HepG2 (cell line): Measurements from ENCODE around the gene SGTB. TPM values are rescaled to one million over a fixed set of nuclear protein-coding genes. Genes with fewer than 3 reads are reported as not detected.
A peak's percentile ranks its signal among the peaks of the same experiment; 100 is the strongest.

Source experiments
- ATAC-seq: fragments of 200-7000 bp; cut with Tn5 transposase; 3 replicates; pipeline ENCODE4 v1.9.1; 2020; ENCODE audit warnings: mild to moderate bottlenecking, moderate library complexity
- BruUV-seq: library from RNA; stranded (reverse); fragments of 400-500 nt; replicated peaks from 2 replicates; lab custom pipeline; 2021; lab: Mats Ljungman, UMichigan
- CTCF ChIA-PET: fragments of 300-600 bp; formaldehyde crosslinking; extraction: SDS; loops from one replicate; lab custom pipeline; 2021; ENCODE audit warnings: low total read pairs, inconsistent platforms, low intra/inter-chr PET ratio; lab: Yijun Ruan, JAX
- POLR2A ChIA-PET: fragments of 350-600 bp; sonication (Branson Sonifier 250); formaldehyde crosslinking; loops from one replicate; lab custom pipeline; 2020; ENCODE audit warnings: antibody characterized with exemption, inconsistent platforms; lab: Yijun Ruan, JAX
- DNase-seq: peaks from one replicate; pipeline ENCODE4 v3.0.0-alpha.2; 2015; ENCODE audit warnings: low spot score
- FAIRE-seq: peaks from 3 replicates; lab custom pipeline; 2011; peaks lifted over from hg19 to GRCh38; lab: Jason Lieb, UNC
- H2AFZ ChIP-seq: one replicate; pipeline ENCODE4 v1.6.1; 2011; ENCODE audit warnings: low read length, inconsistent platforms
- H3K27ac ChIP-seq: fragments of 300-600 bp; 3 replicates; pipeline ENCODE4 v1.8.0; 2011; ENCODE audit warnings: mixed run types, mild to moderate bottlenecking, mixed read lengths, low read length, inconsistent platforms; ENCODE audit not compliant: insufficient read depth; ENCODE audit errors: extremely low read length
- H3K27me3 ChIP-seq, 2 experiments: fragments of 200-600 bp in 1 of 2; 2 replicates in 1 of 2; 3 replicates in 1 of 2; pipeline versions ENCODE4 v1.6.0 to v1.8.0; 2011; ENCODE audit warnings: low read length in 2 of 2, mild to moderate bottlenecking in 2 of 2, moderate library complexity in 2 of 2, inconsistent platforms in 1 of 2; ENCODE audit not compliant: insufficient read depth in 2 of 2, control insufficient read depth in 1 of 2
- H3K36me3 ChIP-seq, 2 experiments: fragments of 200-600 bp in 1 of 2; replicated peaks in 1 of 2; 2 replicates in 1 of 2; 3 replicates in 1 of 2; pipeline versions ENCODE4 v1.5.1 to v1.8.0; 2011; ENCODE audit warnings: low read length in 2 of 2, inconsistent platforms in 1 of 2; ENCODE audit not compliant: insufficient read depth in 2 of 2, control insufficient read depth in 1 of 2
- H3K4me1 ChIP-seq: 2 replicates; pipeline ENCODE4 v1.5.1; 2012; ENCODE audit warnings: low read length, inconsistent platforms; ENCODE audit not compliant: insufficient read depth
- H3K4me2 ChIP-seq: 2 replicates; pipeline ENCODE4 v1.6.0; 2011; ENCODE audit warnings: low read depth, low read length, inconsistent platforms
- H3K4me3 ChIP-seq, 3 experiments: fragments of 200-600 bp in 1 of 3; sonication (generic), shearing (Covaris generic) in 1 of 3; replicated peaks in 1 of 3; 2 replicates each; pipeline ENCODE4 v1.5.1; 2011 to 2016; ENCODE audit warnings: low read length in 3 of 3, inconsistent platforms in 2 of 3, low read depth in 2 of 3, mild to moderate bottlenecking in 2 of 3, control low read depth in 1 of 3, mixed read lengths in 1 of 3; ENCODE audit not compliant: insufficient read depth in 1 of 3
- H3K79me2 ChIP-seq: one replicate; pipeline ENCODE4 v1.6.1; 2011; ENCODE audit warnings: low read length, inconsistent platforms; ENCODE audit not compliant: insufficient read depth
- H3K9ac ChIP-seq: 2 replicates; pipeline ENCODE4 v1.6.0; 2011; ENCODE audit warnings: mild to moderate bottlenecking, low read depth, low read length, inconsistent platforms; ENCODE audit not compliant: insufficient read depth
- H3K9me3 ChIP-seq: 2 replicates; pipeline ENCODE4 v1.5.1; 2012; ENCODE audit warnings: mild to moderate bottlenecking, low read length
- H4K20me1 ChIP-seq: 2 replicates; pipeline ENCODE4 v1.6.0; 2011; ENCODE audit warnings: inconsistent platforms, mild to moderate bottlenecking, low read length, moderate library complexity; ENCODE audit not compliant: insufficient read depth
- ARNTL ChIP-seq: sonication (generic); formaldehyde crosslinking; IDR thresholded peaks from 2 replicates; pipeline ENCODE4 v1.4.0; 2020; ENCODE audit warnings: mild to moderate bottlenecking, missing genetic modification reagents
- ETS1 ChIP-seq: sonication (generic); formaldehyde crosslinking; IDR thresholded peaks from 2 replicates; pipeline ENCODE4 v1.4.0; 2020; ENCODE audit warnings: missing genetic modification reagents
- FOXA3 ChIP-seq: IDR thresholded peaks from 2 replicates; pipeline ENCODE4 v1.6.1; 2016; ENCODE audit warnings: missing genetic modification reagents, missing compliant biosample characterization
- HNF4A ChIP-seq: sonication (generic); formaldehyde crosslinking; IDR thresholded peaks from 2 replicates; pipeline ENCODE4 v1.4.0; 2020; ENCODE audit warnings: missing genetic modification reagents
- ISL2 ChIP-seq: sonication (generic); formaldehyde crosslinking; IDR thresholded peaks from 2 replicates; pipeline ENCODE4 v1.5.0; 2020; ENCODE audit warnings: missing genetic modification reagents
- MED1 ChIP-seq: sonication (generic); formaldehyde crosslinking; IDR thresholded peaks from 2 replicates; pipeline ENCODE4 v1.4.0; 2020; ENCODE audit warnings: missing genetic modification reagents
- PHF20 ChIP-seq: sonication (generic); formaldehyde crosslinking; IDR thresholded peaks from 2 replicates; pipeline ENCODE4 v1.5.0; 2020; ENCODE audit warnings: mild to moderate bottlenecking, missing genetic modification reagents
- RFXAP ChIP-seq: sonication (generic); formaldehyde crosslinking; IDR thresholded peaks from 2 replicates; pipeline ENCODE4 v1.4.0; 2020; ENCODE audit warnings: missing genetic modification reagents, borderline replicate concordance
- TEF ChIP-seq: sonication (generic); formaldehyde crosslinking; IDR thresholded peaks from 2 replicates; pipeline ENCODE4 v1.5.0; 2020; ENCODE audit warnings: missing genetic modification reagents
- ZBTB7A ChIP-seq: sonication (generic); formaldehyde crosslinking; IDR thresholded peaks from 2 replicates; pipeline ENCODE4 v1.8.0; 2022; ENCODE audit warnings: mild to moderate bottlenecking, missing genetic modification reagents
- ZNF317 ChIP-seq: sonication (generic); formaldehyde crosslinking; IDR thresholded peaks from 2 replicates; pipeline ENCODE4 v1.5.0; 2020; ENCODE audit warnings: mild to moderate bottlenecking, missing genetic modification reagents
- in situ Hi-C: cut with HindIII; loops from 2 replicates; pipeline ENCODE4 v1.10.0; 2017; ENCODE audit warnings: low pct_unique_long_range_greater_than_20kb; ENCODE audit not compliant: extremely low pct_ligation_motif_present
- intact Hi-C: fragments of 100-400 bp; cut with micrococcal nuclease; formaldehyde crosslinking; loops from one replicate; pipeline ENCODE4 v1.10.0; 2022; ENCODE audit not compliant: unreplicated experiment
- polyA plus RNA-seq, 8 experiments: library from polyadenylated mRNA; depleted of rRNA in 3 of 8; stranded (reverse) in 7 of 8; unstranded in 1 of 8; fragments of >200 nt; fragmentation: Illumina TruSeq in 4 of 8; extraction: Trizol in 4 of 8; gene quantifications; 2 replicates each; pipeline versions ENCODE4 v1.2.1 to v1.2.3, GENCODE V29; 2011 to 2016; ENCODE audit warnings: low read depth in 4 of 8, missing spikeins in 1 of 8, mixed read lengths in 1 of 8; ENCODE audit not compliant: insufficient read depth in 1 of 8
- total RNA-seq, 5 experiments: library from RNA; depleted of rRNA; stranded (reverse); fragments of >200 nt; fragmentation: Illumina TruSeq; extraction: Trizol; gene quantifications; 2 replicates each; pipeline ENCODE4 v1.2.3, GENCODE V29; 2016; ENCODE audit warnings: low read depth in 1 of 5
- TF ChIP-seq, protein P1 (sequence below): sonication (generic); formaldehyde crosslinking; IDR thresholded peaks from 2 replicates; pipeline ENCODE4 v1.9.0; 2021; ENCODE audit warnings: missing genetic modification reagents, mild to moderate bottlenecking, borderline replicate concordance
- TF ChIP-seq, protein P2 (sequence below): sonication (generic); formaldehyde crosslinking; IDR thresholded peaks from 2 replicates; pipeline ENCODE4 v1.4.0; 2020; ENCODE audit warnings: missing genetic modification reagents
- TF ChIP-seq, protein P3 (sequence below): sonication (generic); formaldehyde crosslinking; IDR thresholded peaks from 2 replicates; pipeline ENCODE4 v1.5.0; 2020; ENCODE audit warnings: mild to moderate bottlenecking, missing genetic modification reagents, borderline replicate concordance
- TF ChIP-seq, protein P4 (sequence below): sonication (generic); formaldehyde crosslinking; IDR thresholded peaks from 2 replicates; pipeline ENCODE4 v1.4.0; 2020; ENCODE audit warnings: low read depth, missing genetic modification reagents

Gene SGTB
- total and polyA plus RNA-seq, 2 of the 13 experiments (the other 11 are each of a cell fraction or from before 2014, with no cell fraction given): 5.2 to 11.2 TPM

DNA sequence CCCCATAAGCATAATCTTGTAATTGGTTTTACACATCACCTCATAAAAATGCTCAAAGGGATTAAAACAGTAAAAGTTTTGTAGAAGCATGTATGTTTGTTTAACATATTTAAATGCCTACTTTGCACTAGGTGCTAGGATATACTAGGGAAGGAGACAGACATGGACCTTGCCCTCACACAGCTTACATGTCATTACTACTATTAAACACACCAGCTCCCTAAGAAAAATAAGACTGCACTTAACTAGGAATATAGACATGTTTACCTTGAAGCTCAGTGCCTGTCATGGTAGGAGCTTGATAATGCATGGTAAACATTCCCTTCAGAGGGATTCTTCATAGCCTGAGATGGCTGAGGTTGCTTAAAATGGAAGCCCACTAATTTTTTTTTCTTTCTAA, 90.9 kb downstream of the SGTB start:
- Histone ChIP-seq H3K36me3 (peaks cover 3 to 9% of the 10 kb centered on the region in 2 experiments; a peak in 4 of 5 replicates), H3K9me3 (no peaks in the 10 kb centered on the region), H2AFZ (no peak overlapping the region), H3K27me3 (no peaks in the 10 kb centered on the region), H3K4me1 (peaks cover 30% of the 10 kb centered on the region), H4K20me1 (no peaks in the 10 kb centered on the region), H3K9ac (no peak overlapping the region), H3K4me3 (no peak overlapping the region), H3K79me2 (peaks cover 10% of the 10 kb centered on the region), H3K27ac (peak overlapping the region; percentile 31), H3K4me2 (no peak overlapping the region)
- POLR2A ChIA-PET: no interaction called here
- intact Hi-C loops (no loop called here), in situ Hi-C loops (no loop called here)
- FAIRE-seq (no peak), DNase-seq (peak; percentile 48), ATAC-seq (peak; percentile 81)
- no TSS peak for BruUV-seq
- CTCF ChIA-PET: no interaction called here
- TF ChIP-seq TEF (CRISPR knock-in tag) (no peak), HNF4A (peak; percentile 45), MED1 (CRISPR knock-in tag) (0 out of 2 replicates have a peak, but pooled peaks have one; percentile 22), ARNTL (CRISPR knock-in tag) (no peak), PHF20 (no peak), ZNF317 (CRISPR knock-in tag) (no peak), ETS1 (CRISPR knock-in tag) (no peak), ISL2 (0 out of 2 replicates have a peak, but pooled peaks have one; percentile 34), RFXAP (no peak), ZBTB7A (no peak), FOXA3 (0 out of 2 replicates have a peak, but pooled peaks have one; percentile 19)
- TF ChIP-seq, protein P1, sequence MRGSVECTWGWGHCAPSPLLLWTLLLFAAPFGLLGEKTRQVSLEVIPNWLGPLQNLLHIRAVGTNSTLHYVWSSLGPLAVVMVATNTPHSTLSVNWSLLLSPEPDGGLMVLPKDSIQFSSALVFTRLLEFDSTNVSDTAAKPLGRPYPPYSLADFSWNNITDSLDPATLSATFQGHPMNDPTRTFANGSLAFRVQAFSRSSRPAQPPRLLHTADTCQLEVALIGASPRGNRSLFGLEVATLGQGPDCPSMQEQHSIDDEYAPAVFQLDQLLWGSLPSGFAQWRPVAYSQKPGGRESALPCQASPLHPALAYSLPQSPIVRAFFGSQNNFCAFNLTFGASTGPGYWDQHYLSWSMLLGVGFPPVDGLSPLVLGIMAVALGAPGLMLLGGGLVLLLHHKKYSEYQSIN: no peak
- TF ChIP-seq, protein P2, sequence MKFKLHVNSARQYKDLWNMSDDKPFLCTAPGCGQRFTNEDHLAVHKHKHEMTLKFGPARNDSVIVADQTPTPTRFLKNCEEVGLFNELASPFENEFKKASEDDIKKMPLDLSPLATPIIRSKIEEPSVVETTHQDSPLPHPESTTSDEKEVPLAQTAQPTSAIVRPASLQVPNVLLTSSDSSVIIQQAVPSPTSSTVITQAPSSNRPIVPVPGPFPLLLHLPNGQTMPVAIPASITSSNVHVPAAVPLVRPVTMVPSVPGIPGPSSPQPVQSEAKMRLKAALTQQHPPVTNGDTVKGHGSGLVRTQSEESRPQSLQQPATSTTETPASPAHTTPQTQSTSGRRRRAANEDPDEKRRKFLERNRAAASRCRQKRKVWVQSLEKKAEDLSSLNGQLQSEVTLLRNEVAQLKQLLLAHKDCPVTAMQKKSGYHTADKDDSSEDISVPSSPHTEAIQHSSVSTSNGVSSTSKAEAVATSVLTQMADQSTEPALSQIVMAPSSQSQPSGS (CRISPR knock-in tag): no peak
- TF ChIP-seq, protein P3, sequence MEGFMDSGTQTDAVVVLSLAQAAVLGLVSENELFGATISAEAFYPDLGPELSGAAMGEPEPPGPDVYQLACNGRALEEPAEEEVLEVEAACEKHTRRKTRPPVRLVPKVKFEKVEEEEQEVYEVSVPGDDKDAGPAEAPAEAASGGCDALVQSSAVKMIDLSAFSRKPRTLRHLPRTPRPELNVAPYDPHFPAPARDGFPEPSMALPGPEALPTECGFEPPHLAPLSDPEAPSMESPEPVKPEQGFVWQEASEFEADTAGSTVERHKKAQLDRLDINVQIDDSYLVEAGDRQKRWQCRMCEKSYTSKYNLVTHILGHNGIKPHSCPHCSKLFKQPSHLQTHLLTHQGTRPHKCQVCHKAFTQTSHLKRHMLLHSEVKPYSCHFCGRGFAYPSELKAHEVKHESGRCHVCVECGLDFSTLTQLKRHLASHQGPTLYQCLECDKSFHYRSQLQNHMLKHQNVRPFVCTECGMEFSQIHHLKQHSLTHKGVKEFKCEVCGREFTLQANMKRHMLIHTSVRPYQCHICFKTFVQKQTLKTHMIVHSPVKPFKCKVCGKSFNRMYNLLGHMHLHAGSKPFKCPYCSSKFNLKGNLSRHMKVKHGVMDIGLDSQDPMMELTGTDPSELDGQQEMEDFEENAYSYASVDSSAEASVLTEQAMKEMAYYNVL (CRISPR knock-in tag): no peak
- TF ChIP-seq, protein P4, sequence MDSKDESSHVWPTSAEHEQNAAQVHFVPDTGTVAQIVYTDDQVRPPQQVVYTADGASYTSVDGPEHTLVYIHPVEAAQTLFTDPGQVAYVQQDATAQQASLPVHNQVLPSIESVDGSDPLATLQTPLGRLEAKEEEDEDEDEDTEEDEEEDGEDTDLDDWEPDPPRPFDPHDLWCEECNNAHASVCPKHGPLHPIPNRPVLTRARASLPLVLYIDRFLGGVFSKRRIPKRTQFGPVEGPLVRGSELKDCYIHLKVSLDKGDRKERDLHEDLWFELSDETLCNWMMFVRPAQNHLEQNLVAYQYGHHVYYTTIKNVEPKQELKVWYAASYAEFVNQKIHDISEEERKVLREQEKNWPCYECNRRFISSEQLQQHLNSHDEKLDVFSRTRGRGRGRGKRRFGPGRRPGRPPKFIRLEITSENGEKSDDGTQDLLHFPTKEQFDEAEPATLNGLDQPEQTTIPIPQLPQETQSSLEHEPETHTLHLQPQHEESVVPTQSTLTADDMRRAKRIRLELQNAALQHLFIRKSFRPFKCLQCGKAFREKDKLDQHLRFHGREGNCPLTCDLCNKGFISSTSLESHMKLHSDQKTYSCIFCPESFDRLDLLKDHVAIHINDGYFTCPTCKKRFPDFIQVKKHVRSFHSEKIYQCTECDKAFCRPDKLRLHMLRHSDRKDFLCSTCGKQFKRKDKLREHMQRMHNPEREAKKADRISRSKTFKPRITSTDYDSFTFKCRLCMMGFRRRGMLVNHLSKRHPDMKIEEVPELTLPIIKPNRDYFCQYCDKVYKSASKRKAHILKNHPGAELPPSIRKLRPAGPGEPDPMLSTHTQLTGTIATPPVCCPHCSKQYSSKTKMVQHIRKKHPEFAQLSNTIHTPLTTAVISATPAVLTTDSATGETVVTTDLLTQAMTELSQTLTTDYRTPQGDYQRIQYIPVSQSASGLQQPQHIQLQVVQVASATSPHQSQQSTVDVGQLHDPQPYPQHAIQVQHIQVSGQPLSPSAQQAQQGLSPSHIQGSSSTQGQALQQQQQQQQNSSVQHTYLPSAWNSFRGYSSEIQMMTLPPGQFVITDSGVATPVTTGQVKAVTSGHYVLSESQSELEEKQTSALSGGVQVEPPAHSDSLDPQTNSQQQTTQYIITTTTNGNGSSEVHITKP (CRISPR knock-in tag): no peak
